GM18505 (cell line): ENCODE results near the gene LRMDA.

Source experiments
- ATAC-seq: cut with Tn5 transposase; IDR thresholded peaks from one replicate; pipeline ENCODE4 v1.9.1; 2021; ENCODE audit not compliant: unreplicated experiment
- POLR2A ChIP-seq: IDR thresholded peaks from 4 replicates; pipeline ENCODE4 v1.6.1; 2011; ENCODE audit warnings: borderline replicate concordance; ENCODE audit not compliant: insufficient read depth, insufficient read length; ENCODE audit errors: extremely low read depth

The LRMDA gene

DNA sequence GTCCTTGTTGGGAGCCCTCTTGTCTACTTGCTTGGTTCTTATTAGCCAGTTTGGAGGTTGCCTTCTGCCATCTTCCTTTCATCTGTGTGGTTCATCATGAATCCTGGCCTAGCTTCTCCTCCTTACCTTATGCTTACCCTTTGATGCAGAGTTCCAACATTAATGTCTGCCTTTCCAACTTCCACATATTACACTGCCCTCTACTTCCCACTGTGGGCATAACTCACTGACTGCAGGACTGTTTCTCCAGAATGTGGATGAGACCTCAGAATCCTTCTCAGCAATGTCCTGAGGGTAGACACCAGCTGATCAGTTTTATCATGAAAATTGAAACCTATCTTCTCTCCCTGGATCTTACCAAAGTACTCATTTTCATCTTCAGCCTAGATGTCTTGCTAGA lies 491.0 kb downstream of the LRMDA start:
- no peak for TF ChIP-seq POLR2A
- no peak for ATAC-seq

DNA sequence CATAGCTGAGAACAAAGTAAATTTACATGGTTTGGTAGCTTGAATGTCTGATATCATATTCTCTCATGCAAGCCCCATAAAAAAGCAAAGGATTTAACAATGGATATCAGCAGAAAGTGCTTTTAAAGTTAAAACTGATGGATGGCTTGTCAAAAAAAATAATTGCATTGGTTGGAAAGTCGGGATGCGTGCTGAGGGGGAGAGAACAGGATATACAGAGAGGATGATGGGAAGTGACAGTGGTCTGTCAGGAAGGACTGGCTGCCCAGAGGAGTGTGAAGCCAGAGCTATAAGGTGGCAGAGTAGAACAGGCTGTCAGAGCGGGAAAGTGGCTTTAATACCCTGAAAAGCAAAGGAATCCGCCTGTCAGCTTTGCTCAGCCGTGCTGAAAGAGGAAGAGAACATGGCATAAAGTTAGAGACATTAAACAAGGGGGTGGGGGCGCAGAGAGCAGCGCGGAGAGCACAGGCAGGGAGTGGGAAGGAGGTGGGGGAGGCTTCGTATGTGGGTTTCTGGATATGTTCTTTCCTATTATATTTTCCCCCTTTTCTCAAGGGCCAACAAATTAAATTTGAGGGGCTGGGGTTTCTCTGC lies 493.0 kb downstream of the LRMDA start:
- no peak for TF ChIP-seq POLR2A
- no peak for ATAC-seq

DNA sequence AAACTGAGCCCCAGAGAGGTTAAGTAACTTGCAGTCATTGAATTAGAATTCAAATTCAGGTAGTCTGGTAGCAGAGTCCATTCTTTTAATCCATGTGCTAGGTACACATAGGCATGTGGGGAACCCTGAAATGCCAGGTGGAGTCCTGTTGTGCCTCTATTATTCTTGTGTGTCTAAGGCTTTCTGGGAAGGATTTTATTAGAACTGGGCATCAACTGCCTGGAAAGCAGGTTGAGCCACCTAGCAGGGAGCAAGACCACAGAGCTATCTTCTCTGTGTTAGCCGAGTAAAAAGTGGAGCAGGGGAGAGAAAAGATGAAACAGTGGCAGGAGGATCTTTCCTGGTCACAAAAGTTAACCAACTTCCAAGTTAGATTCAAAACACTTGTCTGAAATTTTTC lies 494.6 kb downstream of the LRMDA start:
- TF ChIP-seq POLR2A, result no peak
- no peak for ATAC-seq

DNA sequence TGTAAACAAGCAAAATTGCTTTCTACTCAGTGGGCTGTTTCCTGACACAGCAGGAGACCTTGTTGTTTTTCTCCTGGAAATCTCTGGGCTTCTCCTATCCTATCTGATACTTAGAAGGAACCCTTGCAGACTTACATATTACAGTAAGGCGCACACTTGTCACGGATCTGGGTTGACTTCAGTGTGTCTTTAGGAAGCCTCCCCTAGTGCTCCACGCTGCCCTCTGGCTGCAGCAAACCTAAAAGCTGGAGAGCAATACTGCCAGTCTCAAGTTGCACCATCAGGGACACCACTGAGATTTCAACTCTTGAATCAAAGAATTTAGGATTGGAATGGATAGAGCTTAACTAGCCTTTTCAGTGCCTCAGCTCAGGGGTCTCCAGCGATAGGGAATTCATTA lies 495.3 kb downstream of the LRMDA start:
- TF ChIP-seq POLR2A, result no peak
- no peak for ATAC-seq

DNA sequence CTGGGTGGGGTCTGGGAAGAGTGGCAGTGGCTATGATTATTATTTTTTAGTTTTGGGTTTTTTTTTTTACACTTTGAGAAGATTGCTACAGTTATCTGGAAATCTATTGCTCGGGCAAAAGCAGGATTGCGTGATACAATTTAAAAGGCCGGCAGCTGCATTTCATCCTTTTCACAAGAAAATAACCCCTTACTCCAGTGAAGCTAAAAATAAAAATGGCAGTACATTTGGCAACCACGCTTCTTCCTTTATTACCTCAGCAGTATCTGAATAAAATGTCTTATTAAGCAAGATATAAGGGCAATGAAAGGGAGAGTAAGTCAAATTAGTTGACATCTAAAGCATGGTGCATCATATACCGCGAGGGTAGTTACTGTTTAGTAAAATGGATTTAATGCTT lies 496.8 kb downstream of the LRMDA start:
- no peak for ATAC-seq
- TF ChIP-seq POLR2A, result no peak

DNA sequence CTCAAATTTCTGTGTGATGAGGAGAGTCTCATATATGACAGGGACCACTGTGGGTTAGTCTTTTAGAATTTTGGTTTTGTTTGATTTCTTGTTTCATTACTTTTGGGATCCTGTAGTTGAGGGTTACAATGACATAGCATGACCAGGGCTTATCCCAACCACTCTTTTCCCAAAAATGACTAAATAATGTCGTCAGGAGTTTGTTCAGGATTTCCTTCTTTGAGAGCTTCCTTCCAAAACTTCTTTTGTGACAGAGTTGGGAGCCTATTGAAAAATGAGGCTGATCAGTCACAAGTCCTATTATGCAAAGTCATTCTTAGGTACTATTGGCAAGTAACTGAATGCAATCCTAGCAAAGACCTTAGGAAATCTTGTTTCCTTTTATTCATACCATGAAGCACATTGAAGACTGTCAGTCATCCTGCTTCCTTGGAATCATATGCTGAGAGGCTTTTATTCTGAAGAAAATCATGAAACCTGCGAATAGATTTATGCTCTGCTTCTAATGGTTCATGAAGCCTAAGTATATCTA lies 498.3 kb downstream of the LRMDA start:
- no peak for ATAC-seq

DNA sequence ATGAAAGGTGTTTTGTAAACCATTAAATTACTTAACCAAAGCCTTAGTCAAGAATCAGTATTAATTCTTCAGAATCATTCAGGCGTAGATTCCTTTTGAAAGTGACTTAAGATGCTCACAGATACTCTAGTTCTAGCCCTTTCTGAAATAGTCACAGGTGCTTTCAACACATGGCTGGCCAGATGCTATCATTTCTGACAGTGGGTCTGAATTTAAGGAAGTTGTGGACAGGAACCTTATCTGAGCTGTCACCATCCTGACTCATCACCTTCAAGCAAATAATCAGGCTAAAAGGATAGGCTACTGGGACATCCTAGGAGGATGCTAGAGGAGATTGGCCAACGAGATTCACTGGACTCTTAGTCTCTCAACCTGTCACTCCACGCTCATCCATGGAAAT lies 501.5 kb downstream of the LRMDA start:
- ATAC-seq, result no peak
- TF ChIP-seq POLR2A, result no peak

More for the DNA sequence above, 498.3 kb downstream of the LRMDA start:
- TF ChIP-seq POLR2A, result no peak

DNA sequence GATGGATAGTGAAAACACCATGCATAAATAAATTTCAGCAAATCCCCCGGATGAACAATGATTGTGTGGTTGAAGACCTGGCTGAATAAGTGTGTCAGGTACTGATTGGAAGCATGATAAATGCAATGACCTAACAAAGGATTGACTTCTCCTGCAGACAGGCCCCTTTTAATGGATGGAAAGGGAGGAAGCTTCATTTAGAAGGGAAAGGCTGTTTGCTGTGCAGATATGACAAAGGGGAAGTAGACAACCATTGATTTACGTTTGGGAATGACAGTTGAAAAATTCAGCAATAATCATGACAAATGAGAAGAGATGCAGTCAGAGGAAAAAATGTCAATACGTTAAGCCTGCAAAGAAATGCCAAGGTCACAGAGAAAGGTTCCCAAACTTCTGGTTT lies 503.8 kb downstream of the LRMDA start:
- no peak for TF ChIP-seq POLR2A
- no peak for ATAC-seq

DNA sequence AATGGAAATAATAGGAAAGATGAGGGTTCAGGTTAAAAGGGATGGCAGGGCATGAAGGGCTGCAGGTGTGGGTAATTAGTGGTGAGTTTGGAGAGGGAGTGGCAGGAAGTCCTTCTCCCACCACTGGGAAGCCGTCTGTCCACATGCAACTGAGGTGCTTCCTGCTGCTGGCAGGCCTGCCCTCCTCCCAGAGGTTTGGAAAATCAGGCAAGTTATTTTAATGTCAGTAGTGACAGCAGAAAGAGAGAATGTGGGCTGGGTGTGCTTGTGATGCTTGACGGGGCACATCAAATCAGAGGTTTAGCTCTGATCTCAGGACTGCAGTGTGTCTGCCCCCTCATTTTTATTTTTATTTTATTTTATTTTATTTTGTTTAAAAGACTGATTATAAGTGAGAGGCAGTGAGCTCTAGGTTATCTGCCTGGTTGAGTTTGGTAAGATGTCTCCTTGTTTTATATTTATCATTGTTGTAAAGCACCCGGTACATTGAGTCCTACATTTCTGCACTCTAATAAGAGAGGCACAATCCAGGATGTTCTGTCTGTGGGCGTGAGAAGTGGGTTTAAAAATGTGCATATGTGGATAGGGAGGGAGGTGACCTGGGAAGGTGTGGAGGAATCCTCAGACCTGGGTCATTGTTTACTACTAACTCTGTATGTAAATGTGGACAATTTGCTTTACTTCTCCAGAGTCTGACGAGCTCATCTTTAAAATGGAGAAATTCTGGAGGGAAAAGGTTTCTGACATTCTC lies 504.4 kb downstream of the LRMDA start:
- ATAC-seq, result no peak
- no peak for TF ChIP-seq POLR2A

DNA sequence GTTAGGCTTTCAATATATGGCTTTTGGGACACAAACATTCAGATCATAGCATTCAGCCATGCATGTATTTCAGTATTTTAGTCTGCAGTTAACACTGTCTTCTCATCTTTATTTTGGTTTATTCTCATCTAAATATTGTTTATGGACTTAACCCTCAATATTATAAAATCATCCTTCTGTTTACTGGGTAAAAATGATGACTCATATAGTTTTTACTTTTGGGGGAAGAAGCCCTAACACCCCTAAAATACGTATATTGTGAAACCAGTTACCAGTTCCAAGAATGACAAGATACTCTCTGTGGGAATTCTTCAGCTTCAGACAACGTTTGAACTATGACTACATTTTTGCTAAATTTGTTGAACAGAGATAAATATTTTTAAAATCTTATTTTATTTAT lies 505.4 kb downstream of the LRMDA start:
- ATAC-seq, result no peak
- no peak for TF ChIP-seq POLR2A

DNA sequence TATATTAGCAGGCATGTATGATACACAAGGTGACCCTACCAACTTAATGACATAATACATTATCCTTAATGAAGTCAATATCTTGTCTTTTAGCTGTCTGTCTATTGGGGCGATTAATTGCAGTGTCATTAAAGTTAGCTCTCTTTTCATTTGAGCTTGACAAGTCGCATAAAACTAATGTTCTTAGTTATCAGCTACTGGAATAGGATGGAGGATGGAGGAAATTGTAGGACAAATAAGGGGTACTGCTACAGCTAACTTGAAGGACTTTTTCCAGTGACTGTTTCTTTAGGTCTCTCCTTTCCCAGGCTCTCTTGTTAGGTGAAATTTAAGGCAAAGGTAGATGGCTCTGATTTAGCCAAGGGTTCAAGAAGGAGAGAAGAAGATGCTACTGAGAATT lies 506.4 kb downstream of the LRMDA start:
- no peak for ATAC-seq

DNA sequence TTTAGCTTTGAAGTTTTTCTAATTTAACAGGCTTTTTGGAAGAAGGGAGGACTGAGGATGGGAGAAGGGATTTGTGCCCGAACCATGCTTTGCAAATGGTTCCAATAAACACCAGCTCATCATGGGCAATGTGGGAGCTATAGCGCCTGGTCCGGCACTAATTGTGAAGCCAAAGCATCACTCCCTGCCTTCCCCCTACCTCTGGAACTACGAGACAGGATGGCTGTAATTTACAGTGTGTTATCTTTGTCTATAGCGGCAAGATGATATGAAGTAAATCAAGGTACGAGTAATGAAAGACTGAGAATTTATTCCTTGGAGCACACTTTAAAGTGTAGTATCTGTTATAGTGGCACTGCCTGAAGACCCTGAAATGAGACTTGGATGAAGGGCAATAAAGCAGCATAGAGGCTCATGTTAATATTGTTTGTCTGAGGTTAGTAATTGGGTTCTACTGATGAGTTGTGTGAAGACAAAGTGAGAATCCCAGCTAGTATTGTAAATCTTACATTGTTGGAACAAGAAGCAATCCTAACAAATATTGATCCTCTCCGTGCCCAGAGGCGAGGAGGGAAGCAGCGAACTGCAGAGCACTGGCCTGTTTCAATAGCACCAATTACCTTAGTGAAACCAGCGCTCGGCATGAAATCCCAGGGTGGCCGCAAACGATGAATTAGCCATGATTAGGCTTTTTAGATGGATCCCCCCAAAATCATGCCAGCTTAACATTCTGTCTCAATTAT lies 507.1 kb downstream of the LRMDA start:
- no peak for TF ChIP-seq POLR2A
- no peak for ATAC-seq

More for the DNA sequence above, 506.4 kb downstream of the LRMDA start:
- no peak for TF ChIP-seq POLR2A

DNA sequence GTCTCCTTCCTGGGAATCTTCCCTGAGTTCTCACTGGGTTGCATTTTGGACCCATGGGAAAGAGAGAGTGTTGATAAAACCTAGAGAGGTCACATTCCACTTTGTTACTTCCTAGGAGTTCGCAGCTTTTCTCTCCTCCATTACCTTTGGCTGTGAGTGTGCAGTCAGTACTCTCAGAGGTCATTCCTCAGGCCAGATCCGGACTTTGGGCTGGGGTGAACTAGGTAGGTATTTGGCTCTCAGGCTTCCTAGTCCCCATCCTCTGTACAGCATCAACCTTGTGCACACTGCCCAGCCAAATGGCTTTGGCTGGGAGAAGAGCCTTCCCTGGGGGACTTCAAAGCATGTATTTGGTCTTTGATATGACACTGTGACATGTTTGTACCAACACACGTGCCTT lies 508.1 kb downstream of the LRMDA start:
- no peak for TF ChIP-seq POLR2A
- ATAC-seq, result no peak
